Endothelial cell of umbilical vein (primary cell): ENCODE data around the gene ZC3H18. TPM values are rescaled to one million over a fixed set of nuclear protein-coding genes. Genes with fewer than 3 reads are reported as not detected.

Experiments used
- BruUV-seq: library from RNA; stranded (reverse); fragments of 400-500 nt; replicated peaks from 2 replicates; lab custom pipeline; 2021; lab: Mats Ljungman, UMichigan
- CTCF ChIA-PET: fragments of 300-600, 350-600 bp; sonication (Branson Sonifier 250); formaldehyde crosslinking; loops from one replicate; lab custom pipeline; 2021; ENCODE audit warnings: antibody characterized with exemption, inconsistent platforms; lab: Charles Lee
- POLR2A ChIA-PET: fragments of 300-600, 350-600 bp; sonication (Branson Sonifier 250); formaldehyde crosslinking; loops from one replicate; lab custom pipeline; 2021; ENCODE audit warnings: antibody characterized with exemption, inconsistent platforms; lab: Charles Lee
- DNase-seq: peaks from one replicate; pipeline ENCODE4 v3.0.0-alpha.2; 2011; ENCODE audit warnings: low read depth, low spot score
- FAIRE-seq: peaks from 2 replicates; lab custom pipeline; 2011; peaks lifted over from hg19 to GRCh38; lab: Jason Lieb, UNC
- H2AFZ ChIP-seq: 2 replicates; pipeline ENCODE4 v1.6.0; 2012; ENCODE audit warnings: low read depth, low read length, control low read depth, inconsistent platforms
- H3K27ac ChIP-seq: 2 replicates; pipeline ENCODE4 v1.5.1; 2011; ENCODE audit warnings: low read depth, mild to moderate bottlenecking, control low read depth, low read length, moderate library complexity; ENCODE audit not compliant: insufficient read depth
- H3K27me3 ChIP-seq, 2 experiments: 2 replicates each; pipeline versions ENCODE4 v1.6.0 to v1.6.1; 2011; ENCODE audit warnings: low read length in 2 of 2, mixed read lengths in 1 of 2; ENCODE audit not compliant: control insufficient read depth in 2 of 2, insufficient read depth in 2 of 2
- H3K36me3 ChIP-seq, 2 experiments: 2 replicates in 1 of 2; 3 replicates in 1 of 2; pipeline ENCODE4 v1.5.1; 2011; ENCODE audit warnings: low read length in 2 of 2, mild to moderate bottlenecking in 1 of 2, moderate library complexity in 1 of 2; ENCODE audit not compliant: control insufficient read depth in 2 of 2, insufficient read depth in 2 of 2; ENCODE audit errors: extremely low read depth in 1 of 2
- H3K4me1 ChIP-seq: 3 replicates; pipeline ENCODE4 v1.5.1; 2011; ENCODE audit warnings: mild to moderate bottlenecking, low read length; ENCODE audit not compliant: control insufficient read depth, insufficient read depth; ENCODE audit errors: extremely low read depth
- H3K4me2 ChIP-seq: 2 replicates; pipeline ENCODE4 v1.6.1; 2011; ENCODE audit warnings: low read length, control low read depth, mixed read lengths; ENCODE audit not compliant: insufficient read depth
- H3K4me3 ChIP-seq, 3 experiments: fragments of 200-600 bp in 1 of 3; sonication (generic), shearing (Covaris generic) in 1 of 3; replicated peaks in 1 of 3; 2 replicates each; pipeline ENCODE4 v1.5.1; 2011 to 2016; ENCODE audit warnings: control low read depth in 3 of 3, low read length in 3 of 3, mild to moderate bottlenecking in 2 of 3, inconsistent platforms in 1 of 3, low read depth in 1 of 3, moderate library complexity in 1 of 3; ENCODE audit not compliant: insufficient read depth in 1 of 3
- H3K79me2 ChIP-seq: 2 replicates; pipeline ENCODE4 v1.6.0; 2012; ENCODE audit warnings: low read length, inconsistent platforms; ENCODE audit not compliant: control insufficient read depth, insufficient read depth
- H3K9ac ChIP-seq: replicated peaks from 2 replicates; pipeline ENCODE3; 2011; ENCODE audit warnings: low read length, control low read depth; ENCODE audit not compliant: insufficient read depth; ENCODE audit errors: extremely low read depth
- H3K9me1 ChIP-seq: replicated peaks from 3 replicates; pipeline ENCODE4 v1.6.0; 2011; ENCODE audit warnings: mild to moderate bottlenecking, low read length; ENCODE audit not compliant: control insufficient read depth, insufficient read depth; ENCODE audit errors: extremely low read depth
- H3K9me3 ChIP-seq: replicated peaks from 2 replicates; pipeline ENCODE4 v1.5.1; 2012; ENCODE audit warnings: low read length, inconsistent platforms; ENCODE audit not compliant: control insufficient read depth, insufficient read depth
- H4K20me1 ChIP-seq: replicated peaks from 2 replicates; pipeline ENCODE3; 2011; ENCODE audit warnings: mild to moderate bottlenecking, low read length; ENCODE audit not compliant: control insufficient read depth, insufficient read depth; ENCODE audit errors: extremely low read depth
- EZH2 ChIP-seq: IDR thresholded peaks from 2 replicates; pipeline ENCODE4 v1.6.1; 2012; ENCODE audit warnings: borderline replicate concordance, low read depth, mild to moderate bottlenecking, moderate library complexity, low read length, inconsistent platforms; ENCODE audit not compliant: severe bottlenecking
- FOS ChIP-seq: IDR thresholded peaks from 2 replicates; pipeline ENCODE4 v1.6.1; 2011; ENCODE audit warnings: mild to moderate bottlenecking, low read length, moderate library complexity, borderline replicate concordance; ENCODE audit not compliant: insufficient read depth
- GATA2 ChIP-seq: IDR thresholded peaks from 2 replicates; pipeline ENCODE4 v1.7.0; 2011; ENCODE audit warnings: low read depth, mild to moderate bottlenecking, moderate library complexity, mixed read lengths, low read length; ENCODE audit not compliant: insufficient read length, insufficient read depth
- JUN ChIP-seq: IDR thresholded peaks from 2 replicates; pipeline ENCODE4 v1.6.1; 2011; ENCODE audit warnings: borderline replicate concordance, low read depth; ENCODE audit not compliant: insufficient read length, insufficient read depth
- MYC ChIP-seq: IDR thresholded peaks from one replicate; pipeline ENCODE4 v1.6.1; 2011; ENCODE audit warnings: mild to moderate bottlenecking, low read depth, low read length
- POLR2A ChIP-seq: IDR thresholded peaks from 2 replicates; pipeline ENCODE4 v1.6.1; 2012; ENCODE audit warnings: low read depth, mild to moderate bottlenecking, control low read depth, low read length
- POLR2AphosphoS5 ChIP-seq: IDR thresholded peaks from 2 replicates; pipeline ENCODE4 v1.6.1; 2012; ENCODE audit warnings: low read depth, mild to moderate bottlenecking, control low read depth, low read length, moderate library complexity; ENCODE audit not compliant: insufficient read depth
- dilution Hi-C: fragments of 300-500 bp; cut with MboI; formaldehyde crosslinking; loops from one replicate; pipeline ENCODE4 v1.15.0; 2019; ENCODE audit warnings: low sequenced_read_pairs; ENCODE audit not compliant: extremely low pct_ligation_motif_present
- intact Hi-C: fragments of 100-400 bp; cut with micrococcal nuclease; formaldehyde crosslinking; loops from one replicate; pipeline ENCODE4 v1.10.0; 2022
- polyA plus RNA-seq, 4 experiments: library from polyadenylated mRNA; depleted of rRNA in 3 of 4; stranded (reverse) in 3 of 4; unstranded in 1 of 4; fragments of >200 nt; gene quantifications; 2 replicates each; pipeline versions ENCODE4 v1.2.1 to v1.2.3, GENCODE V29; 2011 to 2012; ENCODE audit warnings: missing spikeins in 1 of 4
- total RNA-seq: library from RNA; stranded (reverse); gene quantifications from 2 replicates; pipeline ENCODE4 v1.2.3, GENCODE V29; 2021
- TF ChIP-seq, protein P1 (sequence below): IDR thresholded peaks from 2 replicates; pipeline ENCODE4 v1.6.1; 2011; ENCODE audit not compliant: insufficient read depth, insufficient read length
- TF ChIP-seq, protein P2 (sequence below), 2 donors: IDR thresholded peaks; 1 replicate in 1 of 2; 2 replicates in 1 of 2; pipeline ENCODE4 v1.5.1; 2011; ENCODE audit warnings: low read length in 2 of 2, mild to moderate bottlenecking in 2 of 2, moderate library complexity in 2 of 2, control low read depth in 1 of 2, inconsistent platforms in 1 of 2, low read depth in 1 of 2; ENCODE audit not compliant: insufficient read depth in 1 of 2; ENCODE audit errors: extremely low read depth in 1 of 2

ZC3H18 gene
- total and polyA plus RNA-seq, 2 donors (not counting 3 experiments of a cell fraction or from before 2014, with no cell fraction given): 12.1 to 52.8 TPM

GRCh38 chr16:88649195-88649923 lies 79.2 kb downstream of the ZC3H18 start:
- DNase-seq: no peak
- no peak overlapping the region for H3K4me2 ChIP-seq
- no peak for FAIRE-seq
- BruUV-seq: no TSS peak
- H2AFZ ChIP-seq: no peak overlapping the region
- CTCF ChIA-PET: no interaction called here
- no peaks in the 10 kb centered on the region for H3K79me2 ChIP-seq
- POLR2A ChIA-PET: no interaction called here
- H3K9me3 ChIP-seq: no peaks in the 10 kb centered on the region
- dilution Hi-C loops: no loop called here
- H3K4me1 ChIP-seq: peaks cover 13% of the 10 kb centered on the region
- no peak for TF ChIP-seq POLR2A
- TF ChIP-seq MYC: no peak
- TF ChIP-seq EZH2: no peak
- TF ChIP-seq, protein P1, sequence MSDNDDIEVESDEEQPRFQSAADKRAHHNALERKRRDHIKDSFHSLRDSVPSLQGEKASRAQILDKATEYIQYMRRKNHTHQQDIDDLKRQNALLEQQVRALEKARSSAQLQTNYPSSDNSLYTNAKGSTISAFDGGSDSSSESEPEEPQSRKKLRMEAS: no peak
- no peak for TF ChIP-seq POLR2AphosphoS5
- TF ChIP-seq JUN: no peak
- no peak for TF ChIP-seq GATA2
- TF ChIP-seq FOS: no peak
- TF ChIP-seq, protein P2, sequence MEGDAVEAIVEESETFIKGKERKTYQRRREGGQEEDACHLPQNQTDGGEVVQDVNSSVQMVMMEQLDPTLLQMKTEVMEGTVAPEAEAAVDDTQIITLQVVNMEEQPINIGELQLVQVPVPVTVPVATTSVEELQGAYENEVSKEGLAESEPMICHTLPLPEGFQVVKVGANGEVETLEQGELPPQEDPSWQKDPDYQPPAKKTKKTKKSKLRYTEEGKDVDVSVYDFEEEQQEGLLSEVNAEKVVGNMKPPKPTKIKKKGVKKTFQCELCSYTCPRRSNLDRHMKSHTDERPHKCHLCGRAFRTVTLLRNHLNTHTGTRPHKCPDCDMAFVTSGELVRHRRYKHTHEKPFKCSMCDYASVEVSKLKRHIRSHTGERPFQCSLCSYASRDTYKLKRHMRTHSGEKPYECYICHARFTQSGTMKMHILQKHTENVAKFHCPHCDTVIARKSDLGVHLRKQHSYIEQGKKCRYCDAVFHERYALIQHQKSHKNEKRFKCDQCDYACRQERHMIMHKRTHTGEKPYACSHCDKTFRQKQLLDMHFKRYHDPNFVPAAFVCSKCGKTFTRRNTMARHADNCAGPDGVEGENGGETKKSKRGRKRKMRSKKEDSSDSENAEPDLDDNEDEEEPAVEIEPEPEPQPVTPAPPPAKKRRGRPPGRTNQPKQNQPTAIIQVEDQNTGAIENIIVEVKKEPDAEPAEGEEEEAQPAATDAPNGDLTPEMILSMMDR (IDR thresholded peaks at IDR 0.05; ENCODE audit: extremely low read depth in 1 of 2, insufficient read depth in 1 of 2, low read depth in 1 of 2, low read length in 2 of 2): no peak
- H3K9ac ChIP-seq: no peak overlapping the region
- no peaks in the 10 kb centered on the region for H4K20me1 ChIP-seq
- H3K36me3 ChIP-seq: peaks cover 0 to 2% of the 10 kb centered on the region in 2 experiments
- no peak overlapping the region for H3K4me3 ChIP-seq
- H3K27me3 ChIP-seq: no peaks in the 10 kb centered on the region
- no peaks in the 10 kb centered on the region for H3K9me1 ChIP-seq
- no peak overlapping the region for H3K27ac ChIP-seq
- intact Hi-C loops: no loop called here
